ENCODE data around the gene RNF207. TPM values are rescaled to one million over a fixed set of nuclear protein-coding genes. Genes with fewer than 3 reads are reported as not detected.

Gene RNF207
- total and polyA plus RNA-seq, 2 of the 8 experiments (the other 6 are each of a cell fraction or from before 2014, with no cell fraction given), result 3.9 to 5.4 TPM

GRCh38 chr1:6251233-6251632 is 45.3 kb downstream of the RNF207 start (continued):
- TF ChIP-seq POLR2AphosphoS5 (IDR thresholded peaks at IDR 0.05; ENCODE audit: low read depth, low read length) (no peak), SRF (IDR thresholded peaks at IDR 0.05; ENCODE audit: low read depth, low read length) (no peak), GABPA (IDR thresholded peaks at IDR 0.05; ENCODE audit: borderline replicate concordance, insufficient read depth, low read length) (no peak)
